CD14-positive monocyte (primary cell): ENCODE measurements around the gene DPPA3. TPM values are rescaled to one million over a fixed set of nuclear protein-coding genes. Genes with fewer than 3 reads are reported as not detected.
"Not testable (repeated sequence)": the region's sequence is repeated elsewhere in the genome, so short reads cannot be mapped to it uniquely, and the experiment has no call there.

Experiments
- DNase-seq, 3 donors: peaks; one replicate each; pipeline ENCODE4 v3.0.0-alpha.2; 2011 to 2022
- H2AFZ ChIP-seq: 2 replicates; pipeline ENCODE4 v1.6.0; 2012; ENCODE audit warnings: mild to moderate bottlenecking, low read depth, low read length, inconsistent platforms; ENCODE audit not compliant: insufficient read depth, poor library complexity, severe bottlenecking
- H3K27ac ChIP-seq, 2 donors: 1 replicate in 1 of 2; 2 replicates in 1 of 2; pipeline ENCODE4 v1.5.1; 2012 to 2013; ENCODE audit warnings: low read length in 2 of 2, control low read depth in 1 of 2, inconsistent platforms in 1 of 2, low read depth in 1 of 2, mild to moderate bottlenecking in 1 of 2
- H3K27me3 ChIP-seq, 2 donors: one replicate each; pipeline versions ENCODE4 v1.6.0 to v1.6.1; 2011 to 2013; ENCODE audit warnings: low read length in 2 of 2; ENCODE audit not compliant: control insufficient read depth in 2 of 2, insufficient read depth in 2 of 2
- H3K36me3 ChIP-seq, 2 donors: replicated peaks in 1 of 2; 1 replicate in 1 of 2; 2 replicates in 1 of 2; pipeline versions ENCODE4 v1.5.1 to v1.6.1; 2012 to 2013; ENCODE audit warnings: low read length in 2 of 2, control low read depth in 1 of 2, inconsistent platforms in 1 of 2, mild to moderate bottlenecking in 1 of 2; ENCODE audit not compliant: insufficient read depth in 2 of 2, control insufficient read depth in 1 of 2
- H3K4me1 ChIP-seq, 2 donors: 1 replicate in 1 of 2; 2 replicates in 1 of 2; pipeline versions ENCODE4 v1.5.1 to v1.6.1; 2012 to 2013; ENCODE audit warnings: low read length in 2 of 2, control low read depth in 1 of 2, inconsistent platforms in 1 of 2, mild to moderate bottlenecking in 1 of 2, moderate library complexity in 1 of 2; ENCODE audit not compliant: insufficient read depth in 2 of 2, control insufficient read depth in 1 of 2
- H3K4me2 ChIP-seq: replicated peaks from 2 replicates; pipeline ENCODE3; 2012; ENCODE audit warnings: low read length, moderate library complexity, mild to moderate bottlenecking; ENCODE audit not compliant: poor library complexity, severe bottlenecking; ENCODE audit errors: extremely low read depth
- H3K4me3 ChIP-seq, 3 experiments: fragments of 200-600 bp in 1 of 3; sonication (generic) in 1 of 3; replicated peaks in 1 of 3; 1 replicate in 2 of 3; 2 replicates in 1 of 3; pipeline ENCODE4 v1.5.1; 2011 to 2013; ENCODE audit warnings: low read length in 3 of 3, mild to moderate bottlenecking in 3 of 3, control low read depth in 2 of 3, low read depth in 2 of 3, inconsistent platforms in 1 of 3, moderate library complexity in 1 of 3
- H3K79me2 ChIP-seq: 2 replicates; pipeline ENCODE4 v1.6.0; 2012; ENCODE audit warnings: mild to moderate bottlenecking, control low read depth, inconsistent platforms, low read length, moderate library complexity; ENCODE audit not compliant: insufficient read depth
- H3K9ac ChIP-seq: 2 replicates; pipeline ENCODE4 v1.6.0; 2017; ENCODE audit warnings: low read length, mild to moderate bottlenecking; ENCODE audit not compliant: insufficient read depth, poor library complexity, severe bottlenecking
- H3K9me3 ChIP-seq, 2 donors: replicated peaks in 1 of 2; 1 replicate in 1 of 2; 2 replicates in 1 of 2; pipeline versions ENCODE4 v1.5.1 to v1.6.1; 2012 to 2013; ENCODE audit warnings: low read length in 2 of 2, control low read depth in 1 of 2; ENCODE audit not compliant: control insufficient read depth in 1 of 2, insufficient read depth in 1 of 2
- H4K20me1 ChIP-seq: 2 replicates; pipeline ENCODE4 v1.6.0; 2012; ENCODE audit warnings: mild to moderate bottlenecking, low read length, control low read depth, moderate library complexity; ENCODE audit not compliant: insufficient read depth
- H3K27ac Mint-ChIP-seq, 7 donors: one replicate each; pipeline ENCODE4 v1.8.0; 2020; ENCODE audit warnings: mild to moderate bottlenecking in 7 of 7, mixed read lengths in 7 of 7, moderate library complexity in 6 of 7, inconsistent platforms in 2 of 7
- H3K27me3 Mint-ChIP-seq, 3 donors: one replicate each; pipeline ENCODE4 v1.8.0; 2021 to 2022; ENCODE audit warnings: low read depth in 3 of 3, mild to moderate bottlenecking in 3 of 3, mixed read lengths in 3 of 3, moderate library complexity in 3 of 3, inconsistent platforms in 1 of 3
- H3K36me3 Mint-ChIP-seq, 2 donors: one replicate each; pipeline ENCODE4 v1.8.0; 2020; ENCODE audit warnings: mixed read lengths in 2 of 2, inconsistent platforms in 1 of 2, mild to moderate bottlenecking in 1 of 2
- H3K4me1 Mint-ChIP-seq: one replicate; pipeline ENCODE4 v1.8.0; 2020; ENCODE audit warnings: mild to moderate bottlenecking, mixed read lengths
- H3K4me3 Mint-ChIP-seq, 2 donors: one replicate each; pipeline ENCODE4 v1.8.0; 2020; ENCODE audit warnings: mild to moderate bottlenecking in 2 of 2, mixed read lengths in 2 of 2, moderate library complexity in 1 of 2
- H3K9me3 Mint-ChIP-seq, 7 donors: one replicate each; pipeline ENCODE4 v1.8.0; 2020 to 2022; ENCODE audit warnings: mixed read lengths in 7 of 7, mild to moderate bottlenecking in 6 of 7, moderate library complexity in 6 of 7, inconsistent platforms in 2 of 7
- WGBS: methylation state at CpG from one replicate; pipeline ENCODE4 v1.1.5; 2013; ENCODE audit warnings: missing lambda C conversion rate; ENCODE audit not compliant: insufficient coverage; 5-methylcytosine and 5-hydroxymethylcytosine counted together
- intact Hi-C, 2 donors: fragments of 100-400 bp; cut with micrococcal nuclease; formaldehyde crosslinking; loops; one replicate each; pipeline versions ENCODE4 v1.15.0 to v1.15.1; 2023
- polyA plus RNA-seq, 3 donors: library from polyadenylated mRNA; depleted of rRNA in 1 of 3; unstranded in 2 of 3; stranded (reverse) in 1 of 3; fragments of 300-500 nt in 2 of 3; fragments of >200 nt in 1 of 3; fragmentation: Illumina TruSeq in 2 of 3; gene quantifications; 1 replicate in 2 of 3; 2 replicates in 1 of 3; pipeline ENCODE4 v1.2.3, GENCODE V29; 2012 to 2021
- TF ChIP-seq, protein P1 (sequence below): fragments of 200-600 bp; IDR thresholded peaks from one replicate; pipeline ENCODE4 v1.8.0; 2022; ENCODE audit warnings: antibody characterized with exemption, mild to moderate bottlenecking

Gene DPPA3
- polyA plus RNA-seq, 3 donors = not detected

DNA sequence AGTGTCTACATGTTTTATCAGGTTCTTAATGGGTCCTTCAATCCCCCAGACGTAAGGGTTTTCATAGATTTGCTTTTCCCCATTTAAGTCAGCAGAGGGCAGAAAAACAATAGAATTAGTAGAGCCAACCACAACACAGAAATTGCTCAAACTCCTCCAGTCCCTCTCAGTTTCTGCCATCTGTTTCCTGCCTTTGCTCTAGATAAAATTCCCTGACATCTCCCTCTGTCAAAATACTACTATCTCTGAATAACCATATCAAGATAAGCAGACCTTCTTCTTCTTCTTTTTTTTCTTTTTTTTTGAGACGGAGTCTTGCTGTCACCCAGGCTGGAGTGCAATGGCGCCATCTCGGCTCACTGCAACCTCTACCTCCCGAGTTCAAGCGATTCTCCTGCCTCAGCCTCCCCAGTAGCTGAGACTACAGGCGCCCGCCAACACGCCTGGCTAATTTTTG lies 33.8 kb upstream of the DPPA3 start:
- not testable (repeated sequence) for H3K9me3 ChIP-seq, H4K20me1 ChIP-seq, H3K27ac ChIP-seq, H3K79me2 ChIP-seq, H3K27me3 ChIP-seq, H3K36me3 ChIP-seq, H3K9me3 Mint-ChIP-seq, H3K36me3 Mint-ChIP-seq, H3K27me3 Mint-ChIP-seq
- TF ChIP-seq, protein P1, sequence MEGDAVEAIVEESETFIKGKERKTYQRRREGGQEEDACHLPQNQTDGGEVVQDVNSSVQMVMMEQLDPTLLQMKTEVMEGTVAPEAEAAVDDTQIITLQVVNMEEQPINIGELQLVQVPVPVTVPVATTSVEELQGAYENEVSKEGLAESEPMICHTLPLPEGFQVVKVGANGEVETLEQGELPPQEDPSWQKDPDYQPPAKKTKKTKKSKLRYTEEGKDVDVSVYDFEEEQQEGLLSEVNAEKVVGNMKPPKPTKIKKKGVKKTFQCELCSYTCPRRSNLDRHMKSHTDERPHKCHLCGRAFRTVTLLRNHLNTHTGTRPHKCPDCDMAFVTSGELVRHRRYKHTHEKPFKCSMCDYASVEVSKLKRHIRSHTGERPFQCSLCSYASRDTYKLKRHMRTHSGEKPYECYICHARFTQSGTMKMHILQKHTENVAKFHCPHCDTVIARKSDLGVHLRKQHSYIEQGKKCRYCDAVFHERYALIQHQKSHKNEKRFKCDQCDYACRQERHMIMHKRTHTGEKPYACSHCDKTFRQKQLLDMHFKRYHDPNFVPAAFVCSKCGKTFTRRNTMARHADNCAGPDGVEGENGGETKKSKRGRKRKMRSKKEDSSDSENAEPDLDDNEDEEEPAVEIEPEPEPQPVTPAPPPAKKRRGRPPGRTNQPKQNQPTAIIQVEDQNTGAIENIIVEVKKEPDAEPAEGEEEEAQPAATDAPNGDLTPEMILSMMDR = peak; percentile 44
- peak in 2 of 3 donors; percentile 9 to 37 for DNase-seq
- Mint-ChIP-seq H3K4me3 (peak overlapping the region; percentile 67 to 88), H3K4me1 (peaks cover 33% of the 10 kb centered on the region), H3K27ac (peak overlapping the region in 3 of 7 donors; percentile 17 to 81 (median 49))
- whole genome bisulfite sequencing = no CpG with 5 or more reads among the region's 9 CpGs
- peaks cover 15 to 31% of the 10 kb centered on the region in 2 donors for H3K4me1 ChIP-seq
- peak overlapping the region; percentile 23 for H3K9ac ChIP-seq
- peak overlapping the region; percentile 60 for H3K4me2 ChIP-seq
- H2AFZ ChIP-seq = peak overlapping the region; percentile 66
- intact Hi-C loops = loop anchor here in 1 of 2 donors (10.0 kb wide), 1 partner anchor 127 kb away; no protein-coding TSS in a partner anchor
- peak overlapping the region in 1 of 3 experiments; percentile 54 for H3K4me3 ChIP-seq

DNA sequence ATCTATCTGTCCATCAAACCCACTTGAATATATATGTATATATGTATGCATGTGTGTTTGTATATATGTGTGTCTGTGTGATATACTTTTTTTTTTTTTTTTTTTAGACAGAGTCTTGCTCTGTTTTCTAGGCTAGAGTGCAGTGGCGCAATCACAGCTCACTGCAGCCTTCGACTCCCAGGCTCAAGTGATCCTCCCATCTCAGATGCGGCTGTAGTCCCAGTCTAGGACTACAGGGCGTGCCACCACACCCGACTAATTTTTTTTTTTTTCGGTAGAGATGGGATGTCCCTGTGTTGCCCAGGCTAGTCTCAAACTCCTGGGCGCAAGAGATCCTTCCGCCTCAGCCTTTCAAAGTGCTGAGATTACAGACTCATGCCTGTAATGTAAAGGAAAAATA lies 32.5 kb upstream of the DPPA3 start:
- no peaks in the 10 kb centered on the region for H3K27me3 Mint-ChIP-seq
- H3K9me3 Mint-ChIP-seq = peaks cover 0 to 3% (median 0%) of the 10 kb centered on the region in 7 donors
- TF ChIP-seq, protein P1 = no peak
- H2AFZ ChIP-seq = no peak overlapping the region
- H3K9me3 ChIP-seq = no peaks in the 10 kb centered on the region
- no peaks in the 10 kb centered on the region for H3K36me3 ChIP-seq
- DNase-seq = no peak
- H3K27me3 ChIP-seq = no peaks in the 10 kb centered on the region
- intact Hi-C loops = loop anchor here in 1 of 2 donors (10.0 kb wide), 1 partner anchor 126 kb away; no protein-coding TSS in a partner anchor
- H3K4me1 Mint-ChIP-seq = peaks cover 33% of the 10 kb centered on the region
- H4K20me1 ChIP-seq = no peaks in the 10 kb centered on the region
- H3K9ac ChIP-seq = no peak overlapping the region
- no peak overlapping the region for H3K4me3 ChIP-seq
- H3K79me2 ChIP-seq = no peaks in the 10 kb centered on the region
- no peak overlapping the region for H3K4me3 Mint-ChIP-seq
- no peak overlapping the region for H3K27ac Mint-ChIP-seq
- no peak overlapping the region for H3K27ac ChIP-seq
- H3K4me1 ChIP-seq = peaks cover 15 to 31% of the 10 kb centered on the region in 2 donors
- no peak overlapping the region for H3K4me2 ChIP-seq
- 40% methylated on average over 5 of the region's 8 CpGs for WGBS
- no peaks in the 10 kb centered on the region for H3K36me3 Mint-ChIP-seq
